Stomach (tissue), 4 donors: ENCODE data around the gene EMILIN1.

Source experiments
- POLR2A ChIP-seq, 4 donors: fragments of 450-650 bp; IDR thresholded peaks; one replicate each; pipeline ENCODE4 v1.6.1; 2016; ENCODE audit warnings: antibody characterized with exemption in 4 of 4, control low read depth in 2 of 4, mild to moderate bottlenecking in 1 of 4, moderate library complexity in 1 of 4
- POLR2AphosphoS5 ChIP-seq, 3 donors: sonication (generic); formaldehyde crosslinking; IDR thresholded peaks; one replicate each; pipeline ENCODE4 v1.6.1; 2016; ENCODE audit warnings: antibody characterized with exemption in 3 of 3
- TF ChIP-seq, protein P1 (sequence below), 7 experiments: fragments of 450-650 bp in 4 of 7; fragments of 200-600 bp in 3 of 7; sonication (generic) in 3 of 7; IDR thresholded peaks; one replicate each; pipeline ENCODE4 v1.5.1; 2016 to 2019; ENCODE audit warnings: antibody characterized with exemption in 7 of 7, control low read depth in 2 of 7, mild to moderate bottlenecking in 1 of 7

DNA sequence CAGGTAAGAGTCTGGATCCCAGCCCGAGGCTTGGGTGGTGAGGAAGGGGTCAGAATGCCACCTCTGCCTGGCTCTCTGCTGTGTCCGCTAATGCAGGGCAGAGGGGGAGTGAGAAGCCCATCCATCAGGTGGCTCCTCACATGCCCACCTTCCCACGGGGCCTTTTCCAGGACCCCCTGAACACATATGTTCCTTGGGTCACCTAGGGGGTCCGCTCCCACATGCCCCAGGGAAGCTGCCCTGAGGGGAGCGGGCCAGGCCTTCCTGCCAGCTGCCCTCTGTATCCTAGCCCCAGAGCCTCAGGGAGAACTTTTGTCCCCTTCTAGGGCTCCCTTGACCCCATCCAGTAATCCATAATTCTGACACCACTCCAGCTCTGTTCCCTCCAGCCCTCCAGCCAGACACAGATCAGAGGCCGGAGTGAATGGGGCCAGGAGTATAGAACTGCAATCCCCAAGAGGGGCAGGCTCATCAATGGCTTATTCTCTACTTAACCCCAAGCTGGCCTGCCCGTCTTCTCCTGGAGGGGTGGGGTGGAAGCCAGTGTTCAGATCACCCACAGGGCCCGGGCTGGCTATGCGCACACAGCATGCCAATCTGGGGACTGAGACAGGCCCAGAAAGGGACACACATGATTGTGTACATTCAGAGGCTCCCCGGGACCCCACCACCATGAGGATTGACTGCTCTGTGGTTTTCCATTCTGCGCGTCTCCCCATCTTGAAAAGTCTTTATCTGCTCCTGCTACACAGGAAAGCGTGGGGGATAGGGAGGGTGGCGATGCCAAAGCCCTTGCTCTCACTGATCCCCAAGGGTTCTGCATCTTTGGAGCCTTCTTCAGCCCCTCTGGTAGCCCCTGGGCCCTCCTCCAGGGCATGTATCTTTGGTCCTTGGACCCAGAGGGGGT is 1.1 kb downstream of the EMILIN1 start:
- TF ChIP-seq, protein P1, sequence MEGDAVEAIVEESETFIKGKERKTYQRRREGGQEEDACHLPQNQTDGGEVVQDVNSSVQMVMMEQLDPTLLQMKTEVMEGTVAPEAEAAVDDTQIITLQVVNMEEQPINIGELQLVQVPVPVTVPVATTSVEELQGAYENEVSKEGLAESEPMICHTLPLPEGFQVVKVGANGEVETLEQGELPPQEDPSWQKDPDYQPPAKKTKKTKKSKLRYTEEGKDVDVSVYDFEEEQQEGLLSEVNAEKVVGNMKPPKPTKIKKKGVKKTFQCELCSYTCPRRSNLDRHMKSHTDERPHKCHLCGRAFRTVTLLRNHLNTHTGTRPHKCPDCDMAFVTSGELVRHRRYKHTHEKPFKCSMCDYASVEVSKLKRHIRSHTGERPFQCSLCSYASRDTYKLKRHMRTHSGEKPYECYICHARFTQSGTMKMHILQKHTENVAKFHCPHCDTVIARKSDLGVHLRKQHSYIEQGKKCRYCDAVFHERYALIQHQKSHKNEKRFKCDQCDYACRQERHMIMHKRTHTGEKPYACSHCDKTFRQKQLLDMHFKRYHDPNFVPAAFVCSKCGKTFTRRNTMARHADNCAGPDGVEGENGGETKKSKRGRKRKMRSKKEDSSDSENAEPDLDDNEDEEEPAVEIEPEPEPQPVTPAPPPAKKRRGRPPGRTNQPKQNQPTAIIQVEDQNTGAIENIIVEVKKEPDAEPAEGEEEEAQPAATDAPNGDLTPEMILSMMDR (IDR thresholded peaks at IDR 0.05): no peak
- TF ChIP-seq POLR2AphosphoS5 (IDR thresholded peaks at IDR 0.05): no peak
- no peak for TF ChIP-seq POLR2A (IDR thresholded peaks at IDR 0.05)
